Measurements from ENCODE around the gene ASPG.

ASPG gene

DNA sequence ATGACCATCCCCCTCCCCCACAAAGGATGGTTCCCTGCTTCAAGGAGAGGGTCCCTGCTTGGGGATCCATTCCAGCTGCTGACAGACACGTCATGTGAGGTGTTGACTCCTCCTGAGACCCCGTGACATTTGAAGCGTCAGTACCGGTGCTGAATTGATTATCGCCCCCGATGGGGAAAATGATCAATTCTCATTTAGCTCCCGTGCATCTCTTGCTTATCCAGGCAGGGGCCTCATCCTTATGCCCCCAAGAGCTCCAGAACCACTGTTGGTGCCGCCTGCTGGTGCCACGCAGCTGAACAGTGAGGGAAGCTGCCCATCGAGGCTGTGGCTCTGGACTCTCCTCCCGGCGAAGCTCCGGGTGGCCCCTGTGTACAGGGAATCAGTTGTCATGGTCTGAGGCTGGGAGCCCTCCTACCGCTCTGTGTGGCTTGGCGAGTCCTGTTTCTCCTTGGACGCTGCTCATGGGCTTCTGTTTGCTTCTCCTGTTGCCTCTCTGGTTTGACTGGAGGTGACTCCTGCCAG, 57.5 kb downstream of the ASPG start:
- Histone ChIP-seq H3K36me3 (ENCODE audit: control insufficient read depth, insufficient read depth, low read length) (no peaks in the 10 kb centered on the region), H3K27ac (ENCODE audit: insufficient read depth, low read length, poor library complexity, severe bottlenecking) (no peak overlapping the region), H3K27me3 (replicated peaks; ENCODE audit: control insufficient read depth, insufficient read depth, low read length, poor library complexity, severe bottlenecking) (peaks cover 3% of the 10 kb centered on the region), H3K4me3 (ENCODE audit: insufficient read depth, low read depth, low read length, poor library complexity, severe bottlenecking) (no peak overlapping the region), H3K9me3 (ENCODE audit: control insufficient read depth, low read length) (no peaks in the 10 kb centered on the region), H3K4me1 (ENCODE audit: control insufficient read depth, insufficient read depth, low read length, poor library complexity, severe bottlenecking) (peaks cover 11% of the 10 kb centered on the region)
- DNase-seq, result no peak

DNA sequence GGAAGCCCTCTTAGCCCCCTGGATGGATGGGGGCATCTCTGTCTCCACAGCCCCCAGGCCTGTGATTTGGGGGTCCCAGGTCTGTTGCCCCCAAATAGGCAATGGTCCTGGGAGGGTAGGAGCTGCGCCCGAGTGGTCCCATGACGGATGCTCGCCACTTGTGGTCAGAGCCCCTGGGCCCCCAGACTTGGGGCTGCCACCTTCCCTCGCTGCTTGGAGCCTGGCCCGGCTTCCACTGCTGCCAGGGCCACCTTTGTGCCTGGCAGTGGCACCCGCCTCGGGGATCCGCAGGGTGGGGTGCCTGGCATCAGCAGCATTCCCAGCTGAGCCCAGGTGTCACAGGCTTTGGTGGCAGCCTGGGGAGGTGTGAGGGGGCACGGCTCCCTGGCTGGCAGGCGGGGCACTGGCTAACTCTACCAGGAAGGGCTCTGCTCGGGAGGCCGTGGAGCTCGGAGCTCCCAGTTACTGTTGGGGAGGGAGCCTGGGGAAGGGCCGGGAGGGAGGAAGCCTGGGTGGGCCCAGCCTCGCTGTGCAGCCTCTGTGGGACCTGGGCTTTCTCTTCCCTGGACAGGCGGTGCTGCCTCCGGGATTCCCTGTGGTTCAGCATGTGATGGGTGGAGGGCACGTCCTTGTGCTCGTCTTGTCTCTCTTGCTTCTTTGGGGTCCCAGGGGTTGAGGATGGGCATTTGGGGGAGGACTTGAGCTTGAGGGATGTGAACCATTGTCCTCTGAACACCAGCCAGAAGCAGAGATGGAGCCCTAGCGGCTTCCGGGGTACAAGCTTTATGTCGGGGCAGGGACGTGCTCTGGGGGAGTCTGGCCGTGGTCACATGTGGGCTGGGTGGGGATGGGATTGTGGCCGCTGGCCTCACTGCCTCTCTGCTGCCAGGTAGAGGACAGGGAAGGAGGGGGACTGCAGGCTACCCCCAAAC, 58.3 kb downstream of the ASPG start:
- Histone ChIP-seq H3K27ac (ENCODE audit: insufficient read depth, low read length, poor library complexity, severe bottlenecking) (no peak overlapping the region), H3K4me3 (ENCODE audit: insufficient read depth, low read depth, low read length, poor library complexity, severe bottlenecking) (no peak overlapping the region), H3K4me1 (ENCODE audit: control insufficient read depth, insufficient read depth, low read length, poor library complexity, severe bottlenecking) (peaks cover 6% of the 10 kb centered on the region), H3K9me3 (ENCODE audit: control insufficient read depth, low read length) (no peaks in the 10 kb centered on the region), H3K36me3 (ENCODE audit: control insufficient read depth, insufficient read depth, low read length) (no peaks in the 10 kb centered on the region), H3K27me3 (replicated peaks; ENCODE audit: control insufficient read depth, insufficient read depth, low read length, poor library complexity, severe bottlenecking) (no peaks in the 10 kb centered on the region)
- no peak for DNase-seq

DNA sequence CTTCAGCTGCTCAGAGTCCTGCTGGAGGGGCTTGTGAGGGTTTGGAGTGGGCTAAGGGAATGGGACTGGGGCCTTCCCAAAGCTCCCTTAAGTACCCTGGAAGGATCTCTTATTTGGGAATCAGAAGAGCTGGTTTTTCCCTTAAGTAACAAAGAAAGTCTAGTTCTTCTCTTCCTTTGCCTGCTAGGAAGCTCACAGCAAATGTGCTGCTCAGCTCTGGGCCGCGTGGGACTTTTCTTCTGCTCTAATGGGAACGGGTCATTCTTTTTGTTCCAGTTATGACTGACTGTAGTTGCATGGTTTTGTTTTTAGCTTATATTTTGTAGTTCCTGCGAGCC, 58.9 kb downstream of the ASPG start:
- Histone ChIP-seq H3K27ac (ENCODE audit: insufficient read depth, low read length, poor library complexity, severe bottlenecking) (no peak overlapping the region), H3K36me3 (ENCODE audit: control insufficient read depth, insufficient read depth, low read length) (no peaks in the 10 kb centered on the region), H3K4me3 (ENCODE audit: insufficient read depth, low read depth, low read length, poor library complexity, severe bottlenecking) (no peak overlapping the region), H3K9me3 (ENCODE audit: control insufficient read depth, low read length) (no peaks in the 10 kb centered on the region), H3K27me3 (replicated peaks; ENCODE audit: control insufficient read depth, insufficient read depth, low read length, poor library complexity, severe bottlenecking) (no peaks in the 10 kb centered on the region), H3K4me1 (ENCODE audit: control insufficient read depth, insufficient read depth, low read length, poor library complexity, severe bottlenecking) (no peaks in the 10 kb centered on the region)
- no peak for DNase-seq

GRCh38 chr14:104144911-104145825, 59.7 kb downstream of the ASPG start:
- no peak overlapping the region for H3K27ac ChIP-seq (ENCODE audit: insufficient read depth, low read length, poor library complexity, severe bottlenecking)
- H3K4me1 ChIP-seq (ENCODE audit: control insufficient read depth, insufficient read depth, low read length, poor library complexity, severe bottlenecking), result no peaks in the 10 kb centered on the region
- no peaks in the 10 kb centered on the region for H3K9me3 ChIP-seq (ENCODE audit: control insufficient read depth, low read length)
- H3K27me3 ChIP-seq (replicated peaks; ENCODE audit: control insufficient read depth, insufficient read depth, low read length, poor library complexity, severe bottlenecking), result no peaks in the 10 kb centered on the region
- peak in 1 of 3 donors; percentile 0 for DNase-seq
- H3K4me3 ChIP-seq (ENCODE audit: insufficient read depth, low read depth, low read length, poor library complexity, severe bottlenecking), result no peak overlapping the region
- no peaks in the 10 kb centered on the region for H3K36me3 ChIP-seq (ENCODE audit: control insufficient read depth, insufficient read depth, low read length)

DNA sequence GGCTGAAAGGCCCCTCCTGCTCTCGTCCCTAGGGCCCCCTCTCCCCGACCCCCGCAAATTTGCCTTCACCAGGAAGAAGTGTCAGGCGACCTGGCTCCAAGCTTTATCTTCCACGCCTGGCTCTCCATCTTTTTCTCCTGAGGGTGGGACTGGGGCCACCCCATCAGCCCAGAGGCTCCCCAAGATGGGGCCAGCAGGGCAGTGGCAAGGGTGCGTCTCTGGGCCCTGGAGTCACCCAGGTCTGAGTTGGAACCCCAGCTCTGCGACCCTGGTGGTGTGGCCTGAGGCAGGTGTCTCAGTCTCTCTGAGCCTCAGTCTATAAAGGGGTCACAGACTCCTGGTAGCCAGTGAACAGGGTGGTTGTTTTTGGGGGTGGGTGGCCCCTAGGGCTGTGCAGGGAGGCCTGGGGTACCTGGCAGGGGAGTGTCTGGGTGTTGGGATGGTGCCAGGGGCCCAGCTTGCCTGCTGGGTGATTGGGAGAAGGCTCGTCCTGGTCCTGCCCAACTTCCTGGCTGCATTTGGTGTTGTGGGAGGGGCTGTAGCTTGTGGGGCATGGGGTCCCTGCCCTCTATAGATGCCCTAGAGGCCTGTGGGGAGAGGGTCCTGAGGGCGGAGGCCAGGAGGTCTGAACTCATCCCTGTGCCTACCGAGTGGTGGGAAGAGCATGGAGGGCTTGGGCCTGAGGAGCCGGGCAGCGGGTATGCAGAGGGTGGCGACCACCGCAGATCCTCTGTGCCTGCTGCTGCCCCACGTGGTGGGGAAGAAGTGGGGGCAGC, 60.5 kb downstream of the ASPG start:
- Histone ChIP-seq H3K9me3 (ENCODE audit: control insufficient read depth, low read length) (no peaks in the 10 kb centered on the region), H3K36me3 (ENCODE audit: control insufficient read depth, insufficient read depth, low read length) (no peaks in the 10 kb centered on the region), H3K4me1 (ENCODE audit: control insufficient read depth, insufficient read depth, low read length, poor library complexity, severe bottlenecking) (no peaks in the 10 kb centered on the region), H3K4me3 (ENCODE audit: insufficient read depth, low read depth, low read length, poor library complexity, severe bottlenecking) (no peak overlapping the region), H3K27me3 (replicated peaks; ENCODE audit: control insufficient read depth, insufficient read depth, low read length, poor library complexity, severe bottlenecking) (no peaks in the 10 kb centered on the region), H3K27ac (ENCODE audit: insufficient read depth, low read length, poor library complexity, severe bottlenecking) (no peak overlapping the region)
- no peak for DNase-seq

- Histone ChIP-seq H3K9me3 (ENCODE audit: control insufficient read depth, low read length) (no peaks in the 10 kb centered on the region), H3K27me3 (replicated peaks; ENCODE audit: control insufficient read depth, insufficient read depth, low read length, poor library complexity, severe bottlenecking) (no peaks in the 10 kb centered on the region), H3K4me1 (ENCODE audit: control insufficient read depth, insufficient read depth, low read length, poor library complexity, severe bottlenecking) (no peaks in the 10 kb centered on the region), H3K36me3 (ENCODE audit: control insufficient read depth, insufficient read depth, low read length) (no peaks in the 10 kb centered on the region), H3K4me3 (ENCODE audit: insufficient read depth, low read depth, low read length, poor library complexity, severe bottlenecking) (no peak overlapping the region), H3K27ac (ENCODE audit: insufficient read depth, low read length, poor library complexity, severe bottlenecking) (no peak overlapping the region)
- DNase-seq, result no peak
Measured at GRCh38 chr14:104146651-104147345, 61.3 kb downstream of the ASPG start.

DNA sequence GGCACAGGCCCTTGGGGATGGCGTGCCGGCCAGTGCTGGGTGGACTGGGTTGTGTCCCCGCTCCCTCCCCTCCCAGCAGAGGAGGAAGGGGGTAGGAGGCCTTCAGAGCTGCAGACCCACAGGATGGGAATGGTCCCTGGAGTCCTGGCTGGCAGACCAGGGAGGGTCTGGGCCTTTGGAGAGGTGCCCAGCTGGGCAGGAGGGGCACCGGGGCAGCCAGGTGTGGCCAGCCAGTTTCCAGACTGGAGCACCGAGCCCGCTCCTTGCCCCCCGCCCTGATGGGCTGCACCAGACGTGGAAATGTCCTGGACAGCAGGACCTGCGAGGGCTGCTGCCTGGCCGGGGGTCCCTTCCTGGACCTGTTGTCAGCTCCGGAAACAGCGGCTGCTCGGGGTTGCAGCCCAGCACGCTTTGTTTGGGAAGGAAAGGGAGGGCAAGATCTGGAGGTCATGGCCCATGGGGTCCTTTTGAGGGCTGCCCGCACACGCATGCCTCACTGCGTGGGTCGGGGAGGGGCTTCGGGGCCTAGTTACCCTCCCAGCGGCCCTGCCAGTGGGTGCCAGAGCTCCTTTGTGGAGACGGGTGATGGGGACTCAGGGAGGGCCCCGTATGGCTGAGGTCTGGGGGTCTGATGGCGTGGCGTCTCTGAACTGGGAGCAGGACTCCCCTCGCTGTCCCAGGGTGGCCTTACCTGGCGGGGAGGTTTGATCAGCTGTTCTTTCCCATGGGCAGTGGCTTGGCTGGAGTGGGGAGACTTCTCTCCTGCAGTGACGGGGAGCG, 62.0 kb downstream of the ASPG start:
- no peak overlapping the region for H3K27ac ChIP-seq (ENCODE audit: insufficient read depth, low read length, poor library complexity, severe bottlenecking)
- H3K4me3 ChIP-seq (ENCODE audit: insufficient read depth, low read depth, low read length, poor library complexity, severe bottlenecking), result no peak overlapping the region
- no peak for DNase-seq
- no peaks in the 10 kb centered on the region for H3K36me3 ChIP-seq (ENCODE audit: control insufficient read depth, insufficient read depth, low read length)
- H3K27me3 ChIP-seq (replicated peaks; ENCODE audit: control insufficient read depth, insufficient read depth, low read length, poor library complexity, severe bottlenecking), result no peaks in the 10 kb centered on the region
- no peaks in the 10 kb centered on the region for H3K9me3 ChIP-seq (ENCODE audit: control insufficient read depth, low read length)
- H3K4me1 ChIP-seq (ENCODE audit: control insufficient read depth, insufficient read depth, low read length, poor library complexity, severe bottlenecking), result no peaks in the 10 kb centered on the region

DNA sequence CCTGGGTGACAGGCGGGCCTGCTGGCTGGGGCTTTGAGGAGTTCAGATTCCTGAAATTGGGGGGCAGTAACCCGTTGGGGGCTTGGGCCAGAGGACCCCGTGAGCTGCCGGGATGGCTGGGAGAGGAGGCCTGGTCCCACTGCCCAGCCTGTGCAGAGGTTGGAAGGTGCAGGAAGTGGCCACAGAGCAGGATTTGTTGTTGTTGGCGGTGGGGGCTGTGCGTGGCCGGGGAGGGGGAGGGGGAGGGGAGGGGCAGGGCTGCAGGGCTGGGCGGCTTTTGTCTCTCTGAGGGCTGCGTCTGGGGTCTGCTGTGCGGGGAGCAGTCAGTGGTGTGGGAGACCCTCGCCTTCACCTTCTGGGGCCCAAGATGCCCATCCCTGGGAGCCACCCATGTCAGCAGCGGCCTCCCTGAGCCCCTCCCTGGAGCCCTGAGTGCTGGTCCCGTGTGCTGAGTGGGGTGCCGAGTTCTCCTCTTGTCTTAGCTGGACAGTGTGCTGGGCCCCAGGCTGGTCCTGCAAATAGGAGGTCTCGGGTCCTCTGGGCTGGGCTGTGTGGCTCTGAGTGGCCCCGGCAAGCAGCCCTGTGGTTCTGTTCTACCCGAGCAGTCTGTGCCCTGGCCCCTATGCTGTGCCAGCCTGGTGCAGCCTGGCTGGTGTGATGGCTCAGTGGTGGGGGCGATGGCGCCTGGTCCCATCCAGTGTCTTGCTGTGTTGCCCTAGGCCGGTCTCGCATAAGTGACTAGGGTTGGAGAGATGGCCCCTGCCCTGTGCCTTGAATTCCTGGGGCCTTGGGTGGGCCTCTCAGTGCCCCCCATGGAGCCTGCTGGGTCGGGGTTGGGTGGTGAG, 63.2 kb downstream of the ASPG start:
- H3K36me3 ChIP-seq (ENCODE audit: control insufficient read depth, insufficient read depth, low read length), result no peaks in the 10 kb centered on the region
- H3K4me3 ChIP-seq (ENCODE audit: insufficient read depth, low read depth, low read length, poor library complexity, severe bottlenecking), result no peak overlapping the region
- no peaks in the 10 kb centered on the region for H3K9me3 ChIP-seq (ENCODE audit: control insufficient read depth, low read length)
- no peak for DNase-seq
- H3K27me3 ChIP-seq (replicated peaks; ENCODE audit: control insufficient read depth, insufficient read depth, low read length, poor library complexity, severe bottlenecking), result no peaks in the 10 kb centered on the region
- no peak overlapping the region for H3K27ac ChIP-seq (ENCODE audit: insufficient read depth, low read length, poor library complexity, severe bottlenecking)
- no peaks in the 10 kb centered on the region for H3K4me1 ChIP-seq (ENCODE audit: control insufficient read depth, insufficient read depth, low read length, poor library complexity, severe bottlenecking)
